ENCODE results near the gene JPH3.

Gene JPH3

DNA sequence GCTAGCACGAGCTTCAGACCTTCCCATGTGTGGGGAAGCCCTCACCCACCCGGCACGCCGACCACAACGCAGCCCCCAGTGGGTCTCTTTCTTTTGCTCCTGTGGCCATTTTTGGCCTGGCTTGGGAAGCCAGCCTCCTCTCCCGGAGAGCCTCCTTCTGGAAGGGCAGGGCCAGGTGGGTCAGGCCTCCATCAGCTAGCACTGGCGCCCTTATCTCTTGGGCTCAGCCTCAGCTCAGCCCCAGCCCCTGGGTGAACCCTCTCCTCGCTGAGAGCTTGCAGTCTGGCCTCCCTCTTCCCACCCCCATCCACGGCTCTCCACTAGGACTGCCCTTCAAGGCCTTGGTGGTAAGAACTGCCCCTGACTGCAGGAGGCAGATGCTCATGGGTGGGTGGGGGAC is 14.7 kb upstream of the JPH3 start:
- DNase-seq (ENCODE audit: low read depth), result no peak
- H3K4me3 ChIP-seq (ENCODE audit: low read length), result no peak overlapping the region
- TF ChIP-seq, protein P1, sequence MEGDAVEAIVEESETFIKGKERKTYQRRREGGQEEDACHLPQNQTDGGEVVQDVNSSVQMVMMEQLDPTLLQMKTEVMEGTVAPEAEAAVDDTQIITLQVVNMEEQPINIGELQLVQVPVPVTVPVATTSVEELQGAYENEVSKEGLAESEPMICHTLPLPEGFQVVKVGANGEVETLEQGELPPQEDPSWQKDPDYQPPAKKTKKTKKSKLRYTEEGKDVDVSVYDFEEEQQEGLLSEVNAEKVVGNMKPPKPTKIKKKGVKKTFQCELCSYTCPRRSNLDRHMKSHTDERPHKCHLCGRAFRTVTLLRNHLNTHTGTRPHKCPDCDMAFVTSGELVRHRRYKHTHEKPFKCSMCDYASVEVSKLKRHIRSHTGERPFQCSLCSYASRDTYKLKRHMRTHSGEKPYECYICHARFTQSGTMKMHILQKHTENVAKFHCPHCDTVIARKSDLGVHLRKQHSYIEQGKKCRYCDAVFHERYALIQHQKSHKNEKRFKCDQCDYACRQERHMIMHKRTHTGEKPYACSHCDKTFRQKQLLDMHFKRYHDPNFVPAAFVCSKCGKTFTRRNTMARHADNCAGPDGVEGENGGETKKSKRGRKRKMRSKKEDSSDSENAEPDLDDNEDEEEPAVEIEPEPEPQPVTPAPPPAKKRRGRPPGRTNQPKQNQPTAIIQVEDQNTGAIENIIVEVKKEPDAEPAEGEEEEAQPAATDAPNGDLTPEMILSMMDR (conservative IDR thresholded peaks at IDR 0.05; ENCODE audit: low read depth, low read length), result no peak

DNA sequence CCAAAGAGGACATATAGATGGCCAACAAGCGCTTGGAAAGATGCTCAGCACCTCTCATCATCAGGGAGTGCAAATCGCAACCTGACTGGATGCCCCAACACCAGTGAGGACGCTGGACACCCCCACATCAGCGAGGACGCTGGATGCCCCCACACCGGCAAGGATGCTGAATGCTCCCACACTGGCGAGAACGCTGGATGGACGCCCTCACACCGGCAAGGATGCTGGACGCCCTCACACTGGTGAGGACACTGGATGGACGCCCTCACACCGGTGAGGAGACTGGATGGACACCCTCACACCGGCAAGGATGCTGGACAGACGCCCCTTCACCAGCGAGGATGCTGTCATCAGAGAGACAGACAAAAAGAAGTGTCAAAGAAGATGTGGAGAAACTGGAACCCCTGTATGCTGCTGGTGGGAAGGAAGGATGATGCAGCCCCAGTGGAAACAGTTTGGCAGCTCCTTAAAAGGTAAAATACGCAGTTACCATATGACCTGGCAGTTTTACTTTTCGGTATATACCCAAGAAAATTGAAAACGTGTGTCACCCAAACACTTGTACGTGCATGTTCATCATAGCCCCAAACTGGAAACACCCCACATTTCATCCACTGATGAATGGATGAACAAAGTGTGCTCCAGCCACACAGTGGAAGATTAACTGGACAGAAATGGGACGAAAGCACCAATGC is 10.1 kb upstream of the JPH3 start:
- no peak overlapping the region for H3K4me3 ChIP-seq (ENCODE audit: low read length)
- no peak for DNase-seq (ENCODE audit: low read depth)
- TF ChIP-seq, protein P1 (conservative IDR thresholded peaks at IDR 0.05; ENCODE audit: low read depth, low read length), result no peak

DNA sequence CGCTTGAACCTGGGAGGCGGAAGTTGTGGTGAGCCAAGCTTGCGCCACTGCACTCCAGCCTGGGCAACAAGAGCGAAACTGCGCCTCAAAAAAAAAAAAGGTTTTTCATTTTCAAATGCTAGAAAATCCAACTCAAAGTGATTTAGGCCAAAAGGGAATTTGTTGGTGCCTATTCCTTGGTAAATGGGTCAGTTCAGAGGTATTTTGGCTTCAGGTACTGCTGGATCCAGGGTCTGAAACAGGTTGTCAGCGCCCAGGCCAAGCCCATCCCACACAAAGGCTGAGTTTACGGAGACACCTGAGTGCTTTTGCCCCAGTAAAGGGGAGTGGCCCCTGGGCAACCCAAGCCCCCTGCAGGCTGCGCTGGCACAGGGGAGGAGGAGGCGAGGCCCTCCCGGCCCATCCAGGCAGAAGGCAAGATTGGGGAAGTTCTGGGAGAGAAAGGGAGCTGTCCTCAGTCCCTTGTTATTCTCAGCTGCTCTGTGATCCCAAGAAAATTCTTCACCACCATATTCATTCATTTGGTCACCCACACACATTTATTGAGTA is 8.5 kb upstream of the JPH3 start:
- TF ChIP-seq, protein P1 (conservative IDR thresholded peaks at IDR 0.05; ENCODE audit: low read depth, low read length), result no peak
- H3K4me3 ChIP-seq (ENCODE audit: low read length), result no peak overlapping the region
- no peak for DNase-seq (ENCODE audit: low read depth)

- no peak for DNase-seq (ENCODE audit: low read depth)
- TF ChIP-seq, protein P1 (conservative IDR thresholded peaks at IDR 0.05; ENCODE audit: low read depth, low read length), result no peak
- H3K4me3 ChIP-seq (ENCODE audit: low read length), result no peak overlapping the region
Measured at GRCh38 chr16:87595712-87596111, 6.6 kb upstream of the JPH3 start.

DNA sequence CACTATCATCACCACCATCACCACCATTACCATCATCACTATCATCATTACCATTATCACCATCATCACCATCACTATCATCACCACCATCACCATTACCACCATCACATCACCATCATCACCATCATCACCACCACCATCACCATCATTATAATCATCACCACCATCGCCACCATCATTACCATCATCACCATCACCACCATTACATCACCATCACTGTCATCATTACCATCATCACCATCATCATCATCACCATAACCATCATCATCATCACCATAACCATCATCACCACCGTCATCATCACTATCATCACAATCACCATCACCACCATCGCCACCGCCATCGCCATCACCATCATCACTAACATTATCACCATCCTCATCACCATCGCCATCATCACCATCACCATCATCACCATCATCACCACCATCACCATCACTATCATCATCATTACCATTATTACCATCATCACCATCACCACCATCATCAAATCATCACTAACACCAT is 4.9 kb upstream of the JPH3 start:
- TF ChIP-seq, protein P1 (conservative IDR thresholded peaks at IDR 0.05; ENCODE audit: low read depth, low read length), result no peak
- H3K4me3 ChIP-seq (ENCODE audit: low read length), result no peak overlapping the region
- DNase-seq (ENCODE audit: low read depth), result no peak

GRCh38 chr16:87598431-87598830 is 3.9 kb upstream of the JPH3 start:
- no peak overlapping the region for H3K4me3 ChIP-seq (ENCODE audit: low read length)
- TF ChIP-seq, protein P1 (conservative IDR thresholded peaks at IDR 0.05; ENCODE audit: low read depth, low read length), result no peak
- DNase-seq (ENCODE audit: low read depth), result no peak

- DNase-seq (ENCODE audit: low read depth), result no peak
- TF ChIP-seq, protein P1 (conservative IDR thresholded peaks at IDR 0.05; ENCODE audit: low read depth, low read length), result no peak
- no peak overlapping the region for H3K4me3 ChIP-seq (ENCODE audit: low read length)
Measured at GRCh38 chr16:87600246-87600645, 2.1 kb upstream of the JPH3 start.
